GM19438 (cell line): ENCODE measurements around the gene MS4A6A.
"Not testable (repeated sequence)": the region's sequence is repeated elsewhere in the genome, so short reads cannot be mapped to it uniquely, and the experiment has no call there.

ENCODE experiments used
- ATAC-seq: cut with Tn5 transposase; IDR thresholded peaks from one replicate; pipeline ENCODE4 v1.9.1; 2021; ENCODE audit warnings: low read depth; ENCODE audit not compliant: unreplicated experiment

MS4A6A gene

GRCh38 chr11:60130496-60130895, 52.4 kb downstream of the MS4A6A start:
- no peak for ATAC-seq

- ATAC-seq = no peak
These were observed 53.0 kb downstream of the MS4A6A start for GRCh38 chr11:60129853-60130252.

DNA sequence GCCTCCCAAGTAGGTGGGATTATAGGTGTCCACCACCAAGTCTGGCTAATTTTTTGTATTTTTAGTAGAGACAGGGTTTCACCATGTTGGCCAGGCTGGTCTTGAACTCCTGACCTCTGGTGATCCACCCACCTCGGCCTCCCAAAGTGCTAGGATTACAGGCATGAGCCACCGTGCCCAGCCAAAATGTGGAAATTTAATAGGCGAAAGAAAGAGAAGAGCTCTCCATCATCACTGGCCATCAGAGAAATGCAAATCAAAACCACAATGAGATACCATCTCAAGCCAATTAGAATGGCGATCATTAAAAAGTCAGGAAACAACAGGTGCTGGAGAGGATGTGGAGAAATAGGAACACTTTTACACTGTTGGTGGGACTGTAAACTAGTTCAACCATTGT, 54.0 kb downstream of the MS4A6A start:
- not testable (repeated sequence) for ATAC-seq

- no peak for ATAC-seq
These were observed 54.5 kb downstream of the MS4A6A start for GRCh38 chr11:60128376-60128775.

GRCh38 chr11:60127311-60127811, 55.5 kb downstream of the MS4A6A start:
- no peak for ATAC-seq

DNA sequence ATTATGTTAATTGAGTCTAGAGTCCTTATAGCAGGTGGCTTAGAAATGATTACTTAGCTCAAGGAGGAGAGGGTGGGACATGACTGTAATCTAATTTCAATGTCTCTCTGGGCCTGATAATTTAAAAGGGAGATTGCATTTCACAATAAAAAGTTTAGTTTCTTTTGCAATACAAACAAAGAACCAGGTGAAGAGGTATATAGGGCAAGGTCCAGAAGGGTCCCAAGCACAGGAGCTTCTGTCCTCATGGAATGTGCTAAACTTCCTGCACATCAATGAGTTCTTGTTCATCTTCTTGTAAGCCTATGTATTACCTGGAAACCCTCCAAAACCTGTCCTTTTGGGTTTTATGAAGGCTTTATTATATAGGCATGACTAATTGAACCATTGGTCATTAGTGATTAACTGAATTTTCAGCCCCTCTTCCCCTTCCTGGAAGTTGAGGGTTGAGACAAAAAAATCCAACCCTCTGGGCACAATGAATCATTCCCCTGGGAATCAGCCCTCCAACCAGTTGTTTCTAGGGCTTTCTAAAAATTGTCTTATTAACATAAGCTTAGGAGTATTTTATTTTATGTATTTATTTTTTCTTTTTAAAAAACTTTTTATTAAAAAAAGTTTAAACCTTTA, 56.8 kb downstream of the MS4A6A start:
- ATAC-seq = no peak

DNA sequence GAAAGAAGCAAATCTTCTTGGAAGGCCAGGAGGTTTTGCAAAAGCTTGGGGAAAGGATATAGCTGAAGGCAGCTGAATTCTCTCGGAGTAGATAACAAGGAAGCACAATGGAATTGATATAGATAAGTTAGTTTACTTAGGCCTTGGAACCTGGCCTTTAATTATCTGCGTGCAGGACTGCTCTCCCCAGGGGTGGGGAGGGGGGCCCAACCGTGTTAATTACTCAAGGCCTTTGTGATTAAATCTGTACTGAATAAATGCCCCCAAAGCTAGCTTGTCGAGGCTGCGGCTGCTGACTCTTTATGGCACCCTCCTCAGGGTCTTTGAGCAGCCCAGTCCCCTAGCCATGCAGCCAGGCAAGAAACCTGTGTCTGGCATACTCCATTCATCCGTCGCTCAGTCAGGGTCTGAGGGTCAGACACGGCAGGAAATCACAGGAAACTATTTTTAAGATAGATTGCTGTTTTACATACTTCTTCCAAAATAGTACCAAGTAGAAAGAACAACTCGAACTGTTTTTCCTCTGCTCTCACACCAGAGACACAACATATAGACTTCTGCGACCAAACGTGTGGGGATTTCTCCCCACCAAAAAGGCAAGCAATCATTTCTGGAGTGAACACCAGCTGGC, 58.0 kb downstream of the MS4A6A start:
- ATAC-seq = no peak
